AG20443 (cell line): ENCODE data around the gene MYO9A.
"Not testable (repeated sequence)": the region's sequence is repeated elsewhere in the genome, so short reads cannot be mapped to it uniquely, and the experiment has no call there.

ENCODE experiments used
- DNase-seq: peaks from one replicate; pipeline ENCODE4 v3.0.0; 2012; ENCODE audit warnings: low spot score, mixed read lengths

MYO9A gene

DNA sequence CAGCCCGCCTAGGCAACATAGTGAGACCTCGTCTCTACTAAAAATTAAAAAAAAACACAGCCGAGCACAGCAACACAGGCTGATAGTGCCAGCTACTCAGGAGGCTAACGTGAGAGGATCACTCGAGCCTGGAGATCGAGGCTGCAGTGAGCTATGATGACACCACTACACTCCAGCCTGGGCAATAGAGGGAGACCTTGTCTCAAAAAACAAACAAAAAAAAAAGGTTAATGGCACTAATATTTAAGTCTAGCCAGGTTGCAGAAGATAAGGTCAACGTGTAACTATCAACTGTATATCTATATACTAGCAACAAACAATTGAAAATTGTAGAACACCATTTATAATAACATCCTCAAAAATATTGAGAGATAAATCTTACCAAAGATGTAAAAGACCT is 75.1 kb downstream of the MYO9A start:
- no peak for DNase-seq

DNA sequence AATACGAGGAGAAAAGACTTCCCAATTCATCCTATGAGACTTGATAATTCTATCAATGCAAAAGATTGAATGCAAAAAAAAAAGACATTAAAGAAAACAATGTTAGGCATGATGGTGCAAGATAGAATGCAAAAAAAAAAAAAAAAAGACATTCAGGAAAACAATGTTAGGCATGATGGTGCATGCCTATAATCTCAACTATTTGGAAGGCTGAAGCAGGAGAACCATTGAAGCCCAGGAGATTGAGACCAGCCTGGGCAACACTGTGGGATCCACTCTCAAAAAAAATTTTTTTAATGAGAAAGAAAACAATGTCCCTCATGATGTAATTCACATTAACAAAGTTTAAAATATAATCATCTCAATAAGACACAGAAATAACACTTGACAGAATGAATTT is 75.9 kb downstream of the MYO9A start:
- DNase-seq: no peak

GRCh38 chr15:72037321-72037720 is 80.6 kb downstream of the MYO9A start:
- no peak for DNase-seq

- DNase-seq: no peak
Measured at GRCh38 chr15:72034859-72035650, 82.9 kb downstream of the MYO9A start.

- DNase-seq: no peak
Measured at GRCh38 chr15:72034351-72034750, 83.6 kb downstream of the MYO9A start.

- DNase-seq: no peak
Measured at GRCh38 chr15:72033711-72034110, 84.2 kb downstream of the MYO9A start.

GRCh38 chr15:72033285-72033684 is 84.7 kb downstream of the MYO9A start:
- DNase-seq: no peak

- DNase-seq: no peak
Measured at GRCh38 chr15:72021604-72022003, 96.3 kb downstream of the MYO9A start.

DNA sequence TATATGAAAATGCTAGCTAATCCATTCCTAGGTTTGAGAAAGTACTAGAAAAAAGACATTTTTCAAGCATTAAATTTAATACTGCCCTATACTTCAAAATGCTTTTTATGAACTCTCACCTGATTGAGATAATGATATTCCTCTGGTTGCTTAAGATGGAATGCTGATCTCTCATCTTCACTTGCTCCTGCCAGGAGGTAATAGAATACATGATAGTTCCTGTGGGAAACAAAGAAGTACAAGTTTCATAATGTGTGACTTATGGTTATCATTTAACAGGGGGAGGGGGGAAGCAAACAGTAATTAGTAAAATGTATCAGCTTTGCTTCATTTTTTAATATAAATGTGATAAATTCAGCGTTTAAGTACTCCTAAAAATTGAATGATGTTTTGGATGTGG is 97.2 kb downstream of the MYO9A start:
- DNase-seq: no peak

DNA sequence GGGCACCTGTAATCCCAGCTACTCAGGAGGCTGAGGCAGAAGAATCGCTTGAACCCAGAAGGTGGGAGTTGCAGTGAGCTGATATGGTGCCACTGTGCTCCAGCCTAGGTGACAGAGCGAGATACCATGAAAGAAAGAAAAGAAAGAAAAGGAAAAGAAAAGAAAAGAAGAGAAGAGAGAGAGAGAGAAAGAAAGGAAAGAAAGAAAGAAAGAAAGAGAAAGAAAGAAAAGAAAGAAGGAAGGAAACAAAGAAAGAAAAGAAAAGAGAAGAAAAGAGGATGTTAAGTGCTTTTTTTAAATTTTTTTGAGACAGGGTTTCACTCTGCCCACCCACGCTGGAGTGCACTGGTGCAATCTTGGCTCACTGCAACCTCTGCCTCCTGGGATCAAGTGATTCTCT is 103.4 kb downstream of the MYO9A start:
- not testable (repeated sequence) for DNase-seq

GRCh38 chr15:72013703-72014102 is 104.2 kb downstream of the MYO9A start:
- DNase-seq: no peak

DNA sequence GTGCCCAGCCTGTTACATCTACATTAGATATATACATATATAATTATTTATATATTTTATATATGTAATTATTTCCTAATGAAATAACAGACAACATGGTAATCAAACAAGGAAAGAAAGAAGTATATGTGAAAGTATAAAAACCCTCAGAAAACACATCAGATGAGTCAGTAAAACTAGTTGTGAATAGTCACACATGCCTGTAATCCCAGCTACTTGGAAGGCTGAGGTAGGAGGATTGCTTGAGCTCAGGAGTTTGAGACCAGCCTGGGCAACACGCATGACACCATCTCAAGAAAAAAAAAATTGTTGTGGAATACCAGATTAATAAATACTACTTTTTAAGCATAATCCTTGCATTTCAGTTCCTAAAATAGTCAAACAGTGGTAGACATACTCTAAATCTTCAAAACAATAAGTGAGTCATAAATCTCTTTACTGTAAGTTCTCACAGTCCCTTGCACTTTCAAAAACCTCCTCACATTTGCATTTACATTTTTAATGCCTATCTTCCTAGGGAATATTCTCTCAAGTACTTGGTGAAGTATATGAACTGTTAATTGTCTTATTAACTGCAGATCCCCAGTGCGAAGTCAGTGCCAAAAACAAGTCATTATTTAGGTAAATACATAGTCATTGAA is 106.5 kb downstream of the MYO9A start:
- no peak for DNase-seq

DNA sequence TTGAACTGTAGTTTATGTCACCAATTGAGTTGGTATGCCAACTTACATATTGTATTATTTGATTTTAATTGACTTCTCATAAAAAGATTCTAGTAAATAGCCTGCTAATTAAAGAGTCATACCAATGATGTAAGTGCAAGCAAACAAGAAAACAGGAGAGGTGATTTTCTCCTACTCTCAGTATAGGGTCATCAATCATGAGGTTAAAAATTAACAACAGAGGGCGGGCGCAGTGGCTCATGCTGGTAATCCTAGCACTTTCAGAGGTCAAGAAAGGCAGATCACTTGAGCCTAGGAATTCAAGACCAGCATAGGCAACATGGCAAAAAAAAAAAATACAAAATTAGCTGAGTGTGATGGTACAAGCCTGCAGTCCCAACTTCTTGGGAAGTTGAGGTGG is 108.7 kb downstream of the MYO9A start:
- no peak for DNase-seq

DNA sequence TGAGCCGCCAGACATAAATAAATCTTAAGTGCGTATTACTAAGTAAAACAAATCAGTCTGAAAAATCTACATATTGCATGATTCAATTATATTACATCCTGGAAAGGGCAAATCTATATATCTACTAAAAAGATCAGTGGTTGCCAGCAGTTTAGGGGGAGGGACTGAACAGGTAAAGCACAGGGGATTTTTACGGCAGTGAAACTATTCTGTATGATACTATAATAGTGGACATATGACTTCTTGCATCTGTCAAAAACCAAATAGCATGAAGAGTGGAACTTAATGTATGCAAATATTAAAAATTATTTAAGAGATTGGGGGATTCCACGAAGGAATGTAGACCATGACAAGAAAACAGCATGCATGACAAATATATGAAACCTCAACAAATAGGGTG is 111.6 kb downstream of the MYO9A start:
- DNase-seq: no peak

GRCh38 chr15:72005483-72005882 is 112.5 kb downstream of the MYO9A start:
- no peak for DNase-seq

- no peak for DNase-seq
Measured at GRCh38 chr15:71999807-72000206, 118.1 kb downstream of the MYO9A start.

GRCh38 chr15:71998717-71999116 is 119.2 kb downstream of the MYO9A start:
- DNase-seq: not testable (repeated sequence)

- DNase-seq: no peak
Measured at GRCh38 chr15:71997691-71998090, 120.3 kb downstream of the MYO9A start.

GRCh38 chr15:71975816-71976150 is 142.2 kb downstream of the MYO9A start:
- DNase-seq: no peak

- no peak for DNase-seq
Measured at GRCh38 chr15:71974211-71974610, 143.7 kb downstream of the MYO9A start.

GRCh38 chr15:71973366-71973765 is 144.6 kb downstream of the MYO9A start:
- no peak for DNase-seq

DNA sequence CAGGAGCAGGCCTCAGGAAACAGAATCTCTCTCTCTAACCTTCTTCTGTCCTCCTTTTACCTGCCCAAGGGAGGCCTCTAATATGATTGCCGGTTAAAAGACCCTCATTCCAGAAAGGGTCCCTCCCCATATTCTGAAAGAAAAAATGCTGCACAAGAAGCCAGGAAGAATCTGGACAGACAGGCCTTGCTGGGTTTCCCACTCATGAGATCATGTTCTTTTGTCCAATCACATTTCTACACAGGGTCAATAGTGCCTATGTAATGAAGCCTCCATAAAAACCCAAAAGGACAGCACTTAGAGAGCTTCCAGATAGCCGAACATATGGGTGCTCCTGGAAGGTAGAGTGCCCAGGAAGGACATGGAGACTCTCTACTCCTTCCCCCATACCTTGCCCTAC is 146.0 kb downstream of the MYO9A start:
- no peak for DNase-seq

DNA sequence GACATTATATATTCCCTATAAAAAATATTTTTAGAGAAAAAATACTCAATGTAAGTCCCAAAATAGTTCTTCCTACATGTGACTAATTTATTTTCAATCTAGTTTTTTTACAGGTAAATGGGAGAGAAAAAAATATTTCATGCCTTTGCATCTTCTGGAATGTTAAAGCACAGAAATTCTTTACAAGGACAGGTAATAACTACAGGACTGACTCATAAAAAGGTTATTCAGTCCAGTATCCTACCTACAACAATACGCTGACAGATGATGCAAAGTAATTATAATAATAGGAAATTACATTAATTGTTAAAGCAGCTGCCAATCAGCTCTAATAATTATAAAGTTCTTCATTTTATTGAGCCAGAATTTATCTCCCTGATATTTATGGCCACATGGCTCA is 147.5 kb downstream of the MYO9A start:
- DNase-seq: no peak

DNA sequence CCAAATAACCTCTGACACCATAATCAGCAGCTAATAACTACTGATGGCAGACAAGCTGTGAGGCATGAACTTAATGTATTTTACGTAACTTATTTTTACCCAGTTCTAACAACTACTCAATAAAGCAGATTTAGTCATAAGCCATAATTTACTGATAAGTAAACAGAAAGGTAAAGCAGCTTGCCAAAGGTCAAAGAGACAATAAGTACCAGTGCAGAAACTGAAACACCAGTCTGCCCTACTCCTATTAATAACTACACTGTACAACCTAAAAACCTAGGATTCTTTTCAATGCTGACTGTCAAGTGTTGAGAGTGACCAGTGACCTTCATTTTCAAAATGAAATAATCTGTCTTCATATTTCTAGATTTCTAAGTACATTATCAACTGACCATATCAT is 155.4 kb downstream of the MYO9A start:
- DNase-seq: no peak
